Ovary (tissue), 3 donors: ENCODE results near the gene SLC6A16.

Experiments used
- CTCF ChIP-seq, 3 donors: fragments of 450-650 bp in 2 of 3; fragments of 200-600 bp in 1 of 3; IDR thresholded peaks; one replicate each; pipeline versions ENCODE4 v1.5.1 to v1.8.0; 2016 to 2022; ENCODE audit warnings: antibody characterized with exemption in 3 of 3, mild to moderate bottlenecking in 1 of 3
- POLR2A ChIP-seq: fragments of 450-650 bp; IDR thresholded peaks from one replicate; pipeline ENCODE4 v1.6.1; 2017; ENCODE audit warnings: antibody characterized with exemption, mild to moderate bottlenecking, moderate library complexity
- donor health status: DM: no; HTN: no; CAD: no.

GRCh38 chr19:49255674-49256073 lies 69.3 kb downstream of the SLC6A16 start:
- TF ChIP-seq POLR2A, result no peak
- no peak for TF ChIP-seq CTCF (IDR thresholded peaks at IDR 0.05)
